DMS153 treated with DMSO at 0.1 percent for 48 hours (cell line): ENCODE results near the gene PSG6.
"Not testable (repeated sequence)": the region's sequence is repeated elsewhere in the genome, so short reads cannot be mapped to it uniquely, and the experiment has no call there.

Experiments used
- DNase-seq: peaks from one replicate; lab custom pipeline; 2025; ENCODE audit not compliant: unreplicated experiment; lab: John Stamatoyannopoulos, UW

PSG6 gene

GRCh38 chr19:42911731-42912130 is 6.0 kb downstream of the PSG6 start:
- DNase-seq = not testable (repeated sequence)

GRCh38 chr19:42906162-42906561 is 11.5 kb downstream of the PSG6 start:
- DNase-seq = not testable (repeated sequence)

GRCh38 chr19:42900561-42900960 is 17.1 kb downstream of the PSG6 start:
- DNase-seq = not testable (repeated sequence)

- DNase-seq = not testable (repeated sequence)
These were observed 18.0 kb downstream of the PSG6 start for GRCh38 chr19:42899674-42900073.

GRCh38 chr19:42899110-42899509 is 18.6 kb downstream of the PSG6 start:
- DNase-seq = not testable (repeated sequence)

- not testable (repeated sequence) for DNase-seq
These were observed 19.0 kb downstream of the PSG6 start for GRCh38 chr19:42898656-42899055.

GRCh38 chr19:42897729-42898128 is 20.0 kb downstream of the PSG6 start:
- DNase-seq = not testable (repeated sequence)

GRCh38 chr19:42890446-42890845 is 27.2 kb downstream of the PSG6 start:
- not testable (repeated sequence) for DNase-seq

GRCh38 chr19:42887876-42888445 is 29.7 kb downstream of the PSG6 start:
- DNase-seq = not testable (repeated sequence)

- not testable (repeated sequence) for DNase-seq
These were observed 35.0 kb downstream of the PSG6 start for GRCh38 chr19:42882730-42883129.

- not testable (repeated sequence) for DNase-seq
These were observed 35.7 kb downstream of the PSG6 start for GRCh38 chr19:42882010-42882409.

GRCh38 chr19:42881279-42881678 is 36.4 kb downstream of the PSG6 start:
- not testable (repeated sequence) for DNase-seq

- DNase-seq = not testable (repeated sequence)
These were observed 37.1 kb downstream of the PSG6 start for GRCh38 chr19:42880621-42881020.

- no peak for DNase-seq
These were observed 38.1 kb downstream of the PSG6 start, which contains the start of gene PSG1 for GRCh38 chr19:42879613-42880012. Gene PSG1 (minus strand): TSS chr19:42879713. CDS start chr19:42879581, 132 bp downstream.

- DNase-seq = not testable (repeated sequence)
These were observed 41.1 kb downstream of the PSG6 start for GRCh38 chr19:42876596-42876995.

- DNase-seq = not testable (repeated sequence)
These were observed 41.8 kb downstream of the PSG6 start for GRCh38 chr19:42875881-42876280.

GRCh38 chr19:42874901-42875813 is 42.5 kb downstream of the PSG6 start:
- DNase-seq = not testable (repeated sequence)

- not testable (repeated sequence) for DNase-seq
These were observed 43.6 kb downstream of the PSG6 start for GRCh38 chr19:42874136-42874535.

GRCh38 chr19:42872608-42873007 is 45.1 kb downstream of the PSG6 start:
- no peak for DNase-seq

- no peak for DNase-seq
These were observed 60.2 kb downstream of the PSG6 start for GRCh38 chr19:42857544-42857867.

- DNase-seq = peak; percentile 5
These were observed 60.7 kb downstream of the PSG6 start for GRCh38 chr19:42856866-42857543.

- DNase-seq = not testable (repeated sequence)
These were observed 62.9 kb downstream of the PSG6 start for GRCh38 chr19:42854745-42855144.
